HG02588 (cell line): Measurements from ENCODE around the gene TTC32.

Experiments used
- ATAC-seq: cut with Tn5 transposase; IDR thresholded peaks from one replicate; pipeline ENCODE4 v1.9.1; 2021; ENCODE audit warnings: mild to moderate bottlenecking, moderate library complexity; ENCODE audit not compliant: unreplicated experiment

The TTC32 gene

GRCh38 chr2:19854596-19855541, 46.9 kb downstream of the TTC32 start:
- no peak for ATAC-seq

- no peak for ATAC-seq
These were observed 50.6 kb downstream of the TTC32 start for GRCh38 chr2:19851116-19851695.

DNA sequence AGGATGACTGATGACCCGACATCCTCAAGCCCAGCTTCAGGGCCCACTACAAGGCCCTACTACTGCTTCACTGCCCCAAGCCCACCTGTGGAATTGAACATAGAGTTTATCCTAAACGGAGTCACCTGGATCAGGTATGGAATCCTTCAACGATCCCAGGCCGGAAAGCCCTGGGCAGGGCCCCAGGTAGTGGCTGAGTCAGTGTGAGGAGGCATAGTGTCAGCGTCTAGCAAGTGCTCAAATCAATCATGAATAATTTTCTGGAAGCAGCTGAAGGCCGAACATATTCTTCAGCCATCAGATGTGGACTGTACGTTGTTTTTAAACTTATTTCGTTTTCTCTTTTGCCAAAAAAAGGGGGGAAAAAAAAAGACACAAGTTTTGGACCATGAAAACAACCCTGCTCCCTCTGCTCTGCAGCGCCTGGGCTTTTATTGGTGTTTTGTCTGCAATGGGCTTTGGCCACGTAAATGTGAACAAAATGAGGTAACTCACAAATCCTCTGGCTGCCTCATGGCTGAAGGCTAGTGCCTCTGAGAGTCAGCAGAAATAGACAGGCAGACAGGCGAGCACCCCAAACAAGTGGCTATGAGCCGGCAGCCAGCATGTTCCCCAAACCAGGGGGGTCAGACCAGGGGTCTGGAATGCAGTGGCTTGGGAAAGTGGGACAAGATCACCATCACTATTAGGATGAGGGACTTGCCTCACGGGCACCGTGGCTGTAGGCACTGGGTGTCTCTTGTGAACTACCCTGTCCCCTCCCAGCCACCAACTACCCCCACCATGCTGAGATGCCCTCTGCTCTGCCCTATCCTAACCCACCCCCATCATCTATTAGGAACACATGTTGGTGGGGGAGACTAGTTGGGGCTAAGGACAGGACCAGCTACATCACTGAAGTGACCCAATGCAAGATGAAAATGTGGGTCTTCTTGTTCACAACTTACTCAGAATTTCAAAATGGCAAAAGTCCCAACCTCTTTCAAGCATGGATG, 51.4 kb downstream of the TTC32 start:
- no peak for ATAC-seq

DNA sequence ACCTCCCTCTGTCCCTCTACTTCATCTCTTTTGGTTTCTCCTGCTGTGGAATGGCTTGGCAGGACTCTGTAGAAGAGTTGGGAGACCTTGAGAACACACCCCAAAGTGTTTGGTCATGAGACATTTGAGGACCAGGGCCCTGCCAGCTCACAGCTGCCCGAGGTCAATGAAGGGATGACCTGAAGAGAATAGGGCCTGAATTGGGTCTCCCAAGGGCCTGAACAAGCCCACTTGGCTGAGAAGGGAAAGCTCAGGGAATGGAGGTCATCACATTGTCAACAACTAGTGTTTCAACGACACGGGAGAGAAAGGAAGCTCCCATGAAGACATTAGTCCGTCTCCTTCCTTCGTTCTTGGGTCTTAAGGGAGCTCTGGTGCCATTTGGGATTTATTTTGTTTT, 52.8 kb downstream of the TTC32 start:
- ATAC-seq: no peak

DNA sequence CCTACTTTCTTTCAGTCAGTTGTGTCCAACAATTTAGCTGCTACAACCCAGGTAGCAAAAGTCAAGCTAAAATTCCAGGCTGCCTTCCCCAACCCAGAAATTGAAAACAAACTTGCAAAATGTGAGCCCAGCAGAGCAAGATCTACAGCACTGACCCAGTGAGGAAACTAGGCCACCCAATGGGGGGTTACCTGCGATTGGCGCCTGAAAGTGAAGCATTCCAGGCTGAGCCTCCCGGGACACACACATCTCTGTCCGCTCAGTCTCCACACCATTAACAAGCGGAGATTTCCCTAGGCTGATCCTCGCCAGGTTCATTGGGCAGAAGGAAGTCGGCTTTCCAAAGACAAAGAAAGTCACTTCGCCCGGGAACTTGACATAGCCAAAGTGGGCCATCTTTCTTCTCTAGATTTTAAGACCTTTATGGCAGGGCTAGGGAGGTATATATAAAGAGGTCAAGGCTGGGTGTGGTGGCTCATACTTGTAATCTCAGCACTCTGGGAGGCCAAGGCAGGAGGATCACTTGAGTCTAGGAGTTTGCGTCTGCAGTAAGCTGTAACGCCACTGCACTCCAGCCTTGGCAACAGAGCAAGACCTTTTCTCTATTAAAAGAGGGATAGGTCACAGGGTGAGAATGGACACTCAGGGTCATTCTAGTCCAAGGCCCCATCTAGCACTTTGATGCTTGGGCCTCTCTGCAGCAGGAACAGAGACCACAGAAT, 53.6 kb downstream of the TTC32 start:
- no peak for ATAC-seq

GRCh38 chr2:19847486-19847885, 54.3 kb downstream of the TTC32 start:
- no peak for ATAC-seq
